K562 (cell line): Measurements from ENCODE around the gene SRL. TPM values are rescaled to one million over a fixed set of nuclear protein-coding genes. Genes with fewer than 3 reads are reported as not detected.
A peak's percentile ranks its signal among the peaks of the same experiment; 100 is the strongest.

ENCODE experiments used
- AFF1 ChIP-seq, 2 experiments: fragments of 450-650 bp; IDR thresholded peaks; 2 replicates each; pipeline ENCODE4 v1.6.1; 2018; ENCODE audit warnings: mild to moderate bottlenecking in 2 of 2, low read depth in 1 of 2; ENCODE audit not compliant: partially characterized antibody in 2 of 2
- AFF4 ChIP-seq: sonication (generic); formaldehyde crosslinking; IDR thresholded peaks from 2 replicates; pipeline ENCODE4 v1.8.0; 2023; ENCODE audit warnings: mild to moderate bottlenecking, missing genetic modification reagents
- CEBPZ ChIP-seq: fragments of 150-350 bp; IDR thresholded peaks from 2 replicates; pipeline ENCODE4 v1.6.1; 2014; ENCODE audit warnings: low read depth, mild to moderate bottlenecking, low read length, borderline replicate concordance
- MTA3 ChIP-seq: fragments of 450-650 bp; formaldehyde crosslinking; IDR thresholded peaks from 2 replicates; pipeline ENCODE4 v1.6.1; 2017; ENCODE audit warnings: mild to moderate bottlenecking, borderline replicate concordance
- PTBP1 ChIP-seq: fragments of 200-400 bp; formaldehyde crosslinking; IDR thresholded peaks from 2 replicates; pipeline ENCODE4 v1.6.1; 2017; ENCODE audit warnings: low read depth, low read length
- PTRF ChIP-seq: fragments of 450-650 bp; IDR thresholded peaks from 2 replicates; pipeline ENCODE4 v1.6.1; 2016; ENCODE audit warnings: mild to moderate bottlenecking, missing genetic modification characterization, missing compliant biosample characterization
- RAD51 ChIP-seq: fragments of 450-650 bp; IDR thresholded peaks from 2 replicates; pipeline ENCODE4 v1.7.1; 2016; ENCODE audit warnings: low read depth, mild to moderate bottlenecking, borderline replicate concordance
- SRF ChIP-seq, 2 experiments: fragments of 250-450, 450-650 bp in 1 of 2; sonication (Bioruptor Pico) in 1 of 2; sonication (generic) in 1 of 2; formaldehyde crosslinking; IDR thresholded peaks; 2 replicates each; pipeline versions ENCODE4 v1.5.0 to v1.5.1; 2020 to 2022; ENCODE audit warnings: mild to moderate bottlenecking in 1 of 2, missing genetic modification reagents in 1 of 2
- SRSF9 ChIP-seq: fragments of 200-400 bp; formaldehyde crosslinking; IDR thresholded peaks from 2 replicates; pipeline ENCODE4 v1.6.1; 2017; ENCODE audit warnings: low read depth, low read length, borderline replicate concordance
- USF1 ChIP-seq: sonication (generic); formaldehyde crosslinking; IDR thresholded peaks from 2 replicates; pipeline ENCODE4 v1.9.0; 2022; ENCODE audit warnings: mild to moderate bottlenecking, missing genetic modification reagents
- ZKSCAN3 ChIP-seq: fragments of 250-450 bp; sonication (Bioruptor Pico); IDR thresholded peaks from 2 replicates; pipeline ENCODE4 v1.4.0; 2020
- ZKSCAN8 ChIP-seq: fragments of 200-800 bp; sonication (Bioruptor generic); IDR thresholded peaks from 2 replicates; pipeline ENCODE4 v1.6.1; 2016; ENCODE audit warnings: missing genetic modification characterization, missing compliant biosample characterization
- ZNF551 ChIP-seq: fragments of 250-450 bp; sonication (Bioruptor Pico); IDR thresholded peaks from 2 replicates; pipeline ENCODE4 v1.5.0; 2021; ENCODE audit warnings: mild to moderate bottlenecking, moderate library complexity
- polyA plus RNA-seq, 8 experiments: library from polyadenylated mRNA; depleted of rRNA in 4 of 8; stranded (reverse) in 5 of 8; unstranded in 3 of 8; fragments of >200 nt; fragmentation: Nextera tagmentation in 2 of 8; fragmentation: Illumina TruSeq in 1 of 8; extraction: Ambion mirVana in 2 of 8; extraction: Trizol in 1 of 8; gene quantifications; 2 replicates each; pipeline versions ENCODE4 v1.2.1 to v1.2.3, GENCODE V29; 2011 to 2014; ENCODE audit warnings: inconsistent platforms in 1 of 8, missing spikeins in 1 of 8
- total RNA-seq, 7 experiments: library from RNA; depleted of rRNA in 6 of 7; stranded (reverse); fragments of >200 nt in 6 of 7; fragmentation: Illumina TruSeq in 2 of 7; extraction: Trizol in 2 of 7; gene quantifications; 2 replicates each; pipeline versions ENCODE4 v1.2.1 to v1.2.3, GENCODE V29; 2011 to 2021; ENCODE audit warnings: low replicate concordance in 1 of 7

Gene SRL
- total and polyA plus RNA-seq, 9 of the 15 experiments (the other 6 are each of a cell fraction or from before 2014, with no cell fraction given): 0.01 TPM; not detected in 8

- TF ChIP-seq AFF4 (CRISPR knock-in tag): peak; percentile 88
- TF ChIP-seq PTBP1: 0 out of 2 replicates have a peak, but pooled peaks have one; percentile 42
- TF ChIP-seq RAD51: peak; percentile 65
- TF ChIP-seq ZNF551: no peak
- no peak for TF ChIP-seq CEBPZ
- no peak for TF ChIP-seq PTRF (tag)
- TF ChIP-seq ZKSCAN3: no peak
- peak in 1 of 2 experiments; percentile 95 for TF ChIP-seq AFF1 (IDR thresholded peaks at IDR 0.05; ENCODE audit: low read depth in 1 of 2, partially characterized antibody in 2 of 2)
- no peak for TF ChIP-seq ZKSCAN8
- no peak; the same call in 1 of the 2 replicates for TF ChIP-seq MTA3
- no peak for TF ChIP-seq SRSF9
- TF ChIP-seq USF1 (CRISPR knock-in tag): peak; percentile 90
- TF ChIP-seq SRF (CRISPR knock-in tag; IDR thresholded peaks at IDR 0.05): peak in 1 of 2 experiments; percentile 43; a peak in 1 of 4 replicates
These were observed 29.6 kb upstream of the SRL start (continued) for GRCh38 chr16:4271176-4272113.
